ENCODE data around the gene USP46.

GRCh38 chr4:52665592-52665991 lies 6.5 kb upstream of the USP46 start:
- TF ChIP-seq CTCF (conservative IDR thresholded peaks at IDR 0.05 in 1 of 2, IDR thresholded peaks at IDR 0.05 in 1 of 2; ENCODE audit: extremely low read depth in 1 of 2, insufficient read depth in 1 of 2, low read depth in 1 of 2, low read length in 2 of 2), result peak; percentile 8 to 51
- TF ChIP-seq EZH2 (IDR thresholded peaks at IDR 0.05; ENCODE audit: borderline replicate concordance, low read length), result no peak
